Measurements from ENCODE around the gene SNX9.

Gene SNX9

DNA sequence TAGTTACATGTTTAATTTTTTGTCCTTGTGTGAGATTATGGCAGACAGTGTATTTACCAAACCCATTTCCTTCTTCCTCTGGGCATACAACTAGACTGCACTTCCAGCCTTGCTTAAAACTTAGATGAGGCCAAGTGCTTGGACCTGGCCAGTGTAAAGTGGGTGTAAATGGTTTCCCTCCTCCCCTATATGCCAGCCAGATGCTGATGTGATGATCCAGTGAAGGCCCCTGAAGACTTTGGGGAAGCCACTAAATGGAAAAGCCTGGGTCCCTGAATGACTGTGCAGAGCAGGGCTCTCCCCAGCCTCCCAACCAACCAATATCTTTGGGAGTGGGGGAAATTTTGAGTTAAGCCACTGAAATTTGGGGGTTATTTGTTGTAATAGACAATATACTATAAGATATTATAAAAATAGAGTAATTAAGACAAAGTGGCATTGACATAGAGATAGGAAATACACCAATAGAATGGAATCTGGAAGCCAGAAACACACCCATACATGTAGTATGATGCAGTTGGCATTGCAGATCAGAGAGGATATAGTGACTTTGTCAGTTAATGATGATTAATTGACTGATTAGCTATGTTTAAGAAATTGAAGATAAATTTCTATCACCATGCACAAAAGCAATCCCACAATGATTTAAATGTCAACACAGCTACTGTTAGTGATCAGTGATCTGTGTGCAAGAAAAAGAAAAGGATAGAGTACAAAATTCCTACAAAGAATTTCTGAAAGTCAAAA lies 10.4 kb upstream of the SNX9 start:
- no peak overlapping the region for H3K4me3 Mint-ChIP-seq
- ATAC-seq (peak; percentile 60), DNase-seq (no peak)
- peaks cover 4% of the 10 kb centered on the region for H3K36me3 Mint-ChIP-seq (ENCODE audit: low read depth)
- H3K4me1 Mint-ChIP-seq, result peaks cover 41% of the 10 kb centered on the region
- no peaks in the 10 kb centered on the region for H3K27me3 Mint-ChIP-seq
- H3K9me3 Mint-ChIP-seq, result peaks cover 16% of the 10 kb centered on the region
- peak overlapping the region; percentile 47 for H3K27ac Mint-ChIP-seq

DNA sequence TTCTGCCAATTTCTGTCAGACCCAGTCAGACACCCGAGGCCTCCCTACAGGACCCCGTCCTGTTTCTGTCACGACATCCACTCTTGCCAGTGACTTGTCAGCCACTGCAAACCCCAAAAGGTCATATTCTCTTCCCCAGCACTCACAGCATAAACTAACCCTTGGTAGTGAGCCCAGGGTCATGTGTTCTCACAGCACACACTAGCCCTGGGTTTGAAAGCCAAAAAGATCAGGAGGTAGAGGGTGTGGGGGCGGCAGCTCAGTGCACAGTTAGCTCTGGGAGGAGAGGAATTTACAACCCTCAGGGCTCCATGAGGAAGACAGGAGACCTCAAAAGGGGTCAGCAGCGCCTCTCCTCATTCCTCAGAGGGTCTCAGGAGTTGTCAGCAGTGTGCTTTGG lies 9.9 kb upstream of the SNX9 start:
- Mint-ChIP-seq H3K4me1 (peaks cover 41% of the 10 kb centered on the region), H3K27me3 (no peaks in the 10 kb centered on the region), H3K9me3 (peaks cover 16% of the 10 kb centered on the region), H3K4me3 (no peak overlapping the region), H3K36me3 (ENCODE audit: low read depth) (peaks cover 4% of the 10 kb centered on the region), H3K27ac (peak overlapping the region; percentile 47)
- ATAC-seq (peak; percentile 85), DNase-seq (no peak)

- Mint-ChIP-seq H3K4me3 (no peak overlapping the region), H3K9me3 (peaks cover 10% of the 10 kb centered on the region), H3K27ac (peak overlapping the region; percentile 39), H3K36me3 (ENCODE audit: low read depth) (no peaks in the 10 kb centered on the region), H3K27me3 (no peaks in the 10 kb centered on the region), H3K4me1 (peaks cover 41% of the 10 kb centered on the region)
- ATAC-seq (no peak), DNase-seq (no peak)
Measured at GRCh38 chr6:157813750-157814455, 9.1 kb upstream of the SNX9 start.

- Mint-ChIP-seq H3K27ac (peak overlapping the region; percentile 23), H3K36me3 (ENCODE audit: low read depth) (no peaks in the 10 kb centered on the region), H3K4me3 (no peak overlapping the region), H3K27me3 (no peaks in the 10 kb centered on the region), H3K9me3 (peaks cover 6% of the 10 kb centered on the region), H3K4me1 (peaks cover 41% of the 10 kb centered on the region)
- DNase-seq, result no peak
- ATAC-seq, result peak; percentile 35
Measured at GRCh38 chr6:157814883-157815282, 8.2 kb upstream of the SNX9 start.

DNA sequence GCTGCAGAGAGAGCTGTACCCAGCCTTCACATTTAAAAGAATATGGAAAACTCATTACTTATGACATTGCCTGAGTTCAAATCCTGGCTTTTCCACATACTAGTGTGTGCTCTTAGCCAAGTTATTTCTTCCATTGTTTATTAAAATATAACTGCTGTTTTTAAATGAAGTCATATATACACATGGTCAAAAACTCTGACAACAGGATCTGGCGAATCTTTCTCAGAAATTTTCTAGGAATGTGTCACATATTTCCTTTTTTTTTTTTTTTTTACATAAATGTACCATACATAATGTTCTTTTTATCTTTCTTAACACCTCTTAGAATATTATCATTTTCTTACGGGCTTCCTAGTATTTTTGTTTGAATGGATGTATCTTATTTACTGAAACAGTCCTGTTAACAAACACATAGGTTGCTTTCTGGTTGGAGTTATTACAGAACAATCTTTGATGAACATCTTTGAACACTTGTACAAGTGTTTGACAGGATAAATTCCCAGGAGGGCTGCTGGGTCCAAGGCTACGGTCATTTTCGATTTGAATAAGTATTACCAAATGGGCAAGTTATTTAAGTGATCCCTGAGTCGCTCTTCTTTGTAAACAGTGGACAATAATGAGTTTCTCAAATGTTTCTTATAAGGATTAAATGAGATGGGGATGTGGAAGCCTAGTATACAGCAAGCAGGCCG lies 1.6 kb upstream of the SNX9 start:
- peaks cover 26% of the 10 kb centered on the region for H3K36me3 Mint-ChIP-seq (ENCODE audit: low read depth)
- DNase-seq, result no peak
- H3K27me3 Mint-ChIP-seq, result peaks cover 2% of the 10 kb centered on the region
- no peaks in the 10 kb centered on the region for H3K9me3 Mint-ChIP-seq
- H3K4me1 Mint-ChIP-seq, result peaks cover 37% of the 10 kb centered on the region
- H3K4me3 Mint-ChIP-seq, result peak overlapping the region; percentile 71
- H3K27ac Mint-ChIP-seq, result peak overlapping the region; percentile 86
- no peak for ATAC-seq

DNA sequence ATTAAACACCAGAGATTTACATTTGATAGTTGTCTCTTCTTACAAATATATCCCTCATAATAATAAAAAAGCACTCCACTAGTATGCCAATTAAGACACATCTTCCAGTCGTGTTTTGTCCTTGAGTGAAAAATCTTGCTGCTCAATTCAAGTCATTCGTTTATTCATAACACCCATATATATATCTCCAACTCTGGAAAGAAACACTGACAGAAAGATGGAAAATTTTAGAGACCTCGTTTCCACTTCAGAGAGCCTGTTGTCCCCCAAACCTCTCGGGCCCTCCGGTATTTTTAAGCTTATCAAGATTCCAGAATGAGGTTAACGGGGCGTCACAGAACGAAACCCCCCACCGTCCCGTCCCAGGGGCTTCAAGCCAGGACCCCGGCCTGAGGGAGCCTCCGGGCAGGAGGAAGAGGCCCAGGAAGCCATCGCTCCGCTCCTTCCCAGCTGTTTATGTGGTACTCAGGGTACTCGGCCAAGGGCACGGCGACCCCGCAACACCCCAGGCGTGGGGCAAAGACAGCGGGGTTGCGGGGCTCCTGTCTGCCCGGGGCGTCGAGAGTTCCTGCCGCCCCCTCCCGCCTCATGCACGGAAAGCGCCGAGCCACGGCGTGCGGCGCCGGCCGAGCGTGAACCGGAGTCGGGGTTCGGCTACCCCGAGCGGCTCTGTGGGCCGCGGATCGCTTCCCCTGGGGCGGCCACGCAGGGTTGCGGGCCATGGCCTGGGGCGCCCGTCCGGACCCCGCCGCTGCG lies 623 bp upstream of the SNX9 start:
- DNase-seq (peak; percentile 44), ATAC-seq (peak; percentile 22)
- H3K9me3 Mint-ChIP-seq, result no peaks in the 10 kb centered on the region
- H3K4me3 Mint-ChIP-seq, result peak overlapping the region; percentile 71
- H3K4me1 Mint-ChIP-seq, result peaks cover 36% of the 10 kb centered on the region
- peaks cover 2% of the 10 kb centered on the region for H3K27me3 Mint-ChIP-seq
- H3K27ac Mint-ChIP-seq, result peak overlapping the region; percentile 86
- peaks cover 26% of the 10 kb centered on the region for H3K36me3 Mint-ChIP-seq (ENCODE audit: low read depth)

GRCh38 chr6:157823528-157824370 lies 703 bp downstream of the SNX9 start:
- peak overlapping the region; percentile 99 for H3K27ac Mint-ChIP-seq
- H3K4me3 Mint-ChIP-seq, result peak overlapping the region; percentile 98
- peaks cover 46% of the 10 kb centered on the region for H3K4me1 Mint-ChIP-seq
- H3K27me3 Mint-ChIP-seq, result peaks cover 2% of the 10 kb centered on the region
- DNase-seq, result peak; percentile 78
- no peaks in the 10 kb centered on the region for H3K9me3 Mint-ChIP-seq
- peak; percentile 77 for ATAC-seq
- peaks cover 30% of the 10 kb centered on the region for H3K36me3 Mint-ChIP-seq (ENCODE audit: low read depth)

GRCh38 chr6:157825243-157825904 lies 2.3 kb downstream of the SNX9 start:
- Mint-ChIP-seq H3K36me3 (ENCODE audit: low read depth) (peaks cover 44% of the 10 kb centered on the region), H3K27ac (peak overlapping the region; percentile 99), H3K9me3 (no peaks in the 10 kb centered on the region), H3K4me3 (peak overlapping the region; percentile 98), H3K4me1 (peaks cover 62% of the 10 kb centered on the region), H3K27me3 (peaks cover 2% of the 10 kb centered on the region)
- DNase-seq (no peak), ATAC-seq (no peak)

GRCh38 chr6:157830354-157831017 lies 7.4 kb downstream of the SNX9 start:
- peak; percentile 42 for ATAC-seq
- peaks cover 70% of the 10 kb centered on the region for H3K36me3 Mint-ChIP-seq (ENCODE audit: low read depth)
- H3K27me3 Mint-ChIP-seq, result no peaks in the 10 kb centered on the region
- DNase-seq, result no peak
- peaks cover 19% of the 10 kb centered on the region for H3K9me3 Mint-ChIP-seq
- H3K4me3 Mint-ChIP-seq, result peak overlapping the region; percentile 59
- peaks cover 81% of the 10 kb centered on the region for H3K4me1 Mint-ChIP-seq
- H3K27ac Mint-ChIP-seq, result peak overlapping the region; percentile 93

- H3K9me3 Mint-ChIP-seq, result peaks cover 22% of the 10 kb centered on the region
- no peak for DNase-seq
- ATAC-seq, result no peak
- peaks cover 69% of the 10 kb centered on the region for H3K36me3 Mint-ChIP-seq (ENCODE audit: low read depth)
- H3K4me1 Mint-ChIP-seq, result peaks cover 81% of the 10 kb centered on the region
- H3K4me3 Mint-ChIP-seq, result peak overlapping the region; percentile 59
- peak overlapping the region; percentile 93 for H3K27ac Mint-ChIP-seq
- no peaks in the 10 kb centered on the region for H3K27me3 Mint-ChIP-seq
Measured at GRCh38 chr6:157831018-157831369, 7.9 kb downstream of the SNX9 start.

- ATAC-seq, result peak; percentile 74
- no peak for DNase-seq
- Mint-ChIP-seq H3K36me3 (ENCODE audit: low read depth) (peaks cover 70% of the 10 kb centered on the region), H3K4me3 (peak overlapping the region; percentile 65), H3K27ac (peak overlapping the region; percentile 93), H3K4me1 (peaks cover 82% of the 10 kb centered on the region), H3K27me3 (no peaks in the 10 kb centered on the region), H3K9me3 (peaks cover 26% of the 10 kb centered on the region)
Measured at GRCh38 chr6:157831424-157832249, 8.6 kb downstream of the SNX9 start.

DNA sequence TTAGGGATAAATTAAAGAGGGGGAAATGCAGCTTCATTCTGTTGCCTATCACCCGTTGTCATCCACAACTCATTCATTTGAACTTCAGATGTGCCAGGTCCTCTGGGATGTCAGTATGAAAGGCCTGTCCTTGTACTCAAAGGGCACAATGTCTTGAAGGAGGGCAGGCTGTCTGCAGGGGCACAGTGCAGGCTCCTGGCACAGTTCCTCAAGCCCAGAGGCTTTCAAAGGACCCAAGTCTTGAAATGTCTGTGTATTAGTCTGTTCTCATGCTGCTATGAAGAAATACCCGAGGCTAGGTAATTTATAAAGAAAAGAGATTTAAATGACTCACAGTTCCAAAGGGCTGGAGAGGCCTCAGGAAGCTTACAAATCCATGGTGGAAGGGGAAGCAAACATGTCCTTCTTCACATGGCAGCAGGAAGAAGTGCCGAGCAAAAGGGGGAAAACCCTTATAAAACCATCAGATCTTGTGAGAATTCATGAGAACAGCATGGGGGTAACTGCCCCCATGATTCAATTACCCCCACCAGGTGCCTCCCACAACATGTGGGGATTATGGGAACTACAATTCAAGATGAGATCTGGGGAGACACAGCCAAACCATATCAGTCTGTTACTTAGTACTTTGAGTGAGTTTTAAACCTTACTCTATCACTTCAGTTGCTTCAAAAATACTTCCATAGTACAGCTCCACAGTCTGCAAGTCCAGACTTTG lies 9.4 kb downstream of the SNX9 start:
- Mint-ChIP-seq H3K9me3 (peaks cover 26% of the 10 kb centered on the region), H3K4me3 (peak overlapping the region; percentile 65), H3K27ac (peak overlapping the region; percentile 93), H3K36me3 (ENCODE audit: low read depth) (peaks cover 77% of the 10 kb centered on the region), H3K27me3 (no peaks in the 10 kb centered on the region), H3K4me1 (peaks cover 90% of the 10 kb centered on the region)
- ATAC-seq (peak; percentile 7), DNase-seq (no peak)
